NOMO-1 treated with DMSO at 0.1 percent for 48 hours (cell line): ENCODE results near the gene FAM185A.
"Not testable (repeated sequence)": the region's sequence is repeated elsewhere in the genome, so short reads cannot be mapped to it uniquely, and the experiment has no call there.

Experiments
- DNase-seq: peaks from one replicate; lab custom pipeline; 2025; ENCODE audit not compliant: unreplicated experiment; lab: John Stamatoyannopoulos, UW

FAM185A gene

GRCh38 chr7:102829075-102829474 is 80.3 kb downstream of the FAM185A start:
- DNase-seq, result no peak

- no peak for DNase-seq
These were observed 81.4 kb downstream of the FAM185A start for GRCh38 chr7:102830197-102830596.

GRCh38 chr7:102832674-102833073 is 83.9 kb downstream of the FAM185A start:
- no peak for DNase-seq

GRCh38 chr7:102833343-102833742 is 84.5 kb downstream of the FAM185A start:
- no peak for DNase-seq

GRCh38 chr7:102834466-102834865 is 85.7 kb downstream of the FAM185A start:
- no peak for DNase-seq

GRCh38 chr7:102834999-102835398 is 86.2 kb downstream of the FAM185A start:
- DNase-seq, result no peak

- no peak for DNase-seq
These were observed 87.6 kb downstream of the FAM185A start for GRCh38 chr7:102836191-102836919.

- DNase-seq, result no peak
These were observed 88.2 kb downstream of the FAM185A start for GRCh38 chr7:102836977-102837376.

- DNase-seq, result no peak
These were observed 89.0 kb downstream of the FAM185A start for GRCh38 chr7:102837802-102838201.

- DNase-seq, result not testable (repeated sequence)
These were observed 89.8 kb downstream of the FAM185A start for GRCh38 chr7:102838572-102839101.

GRCh38 chr7:102840404-102840803 is 91.6 kb downstream of the FAM185A start:
- DNase-seq, result no peak

GRCh38 chr7:102841290-102841689 is 92.5 kb downstream of the FAM185A start:
- DNase-seq, result no peak

- no peak for DNase-seq
These were observed 93.5 kb downstream of the FAM185A start for GRCh38 chr7:102842284-102842683.

- DNase-seq, result peak; percentile 37
These were observed 95.1 kb downstream of the FAM185A start for GRCh38 chr7:102843850-102844249.

- no peak for DNase-seq
These were observed 96.5 kb downstream of the FAM185A start for GRCh38 chr7:102845346-102845745.

GRCh38 chr7:102849079-102849478 is 100.3 kb downstream of the FAM185A start:
- DNase-seq, result no peak

- DNase-seq, result no peak
These were observed 100.7 kb downstream of the FAM185A start for GRCh38 chr7:102849538-102849937.

GRCh38 chr7:102856036-102856435 is 107.2 kb downstream of the FAM185A start:
- no peak for DNase-seq
